Thoracic aorta (tissue), 2 donors: ENCODE results near the gene SLC20A1. TPM values are rescaled to one million over a fixed set of nuclear protein-coding genes. Genes with fewer than 3 reads are reported as not detected.
"Not testable (repeated sequence)": the region's sequence is repeated elsewhere in the genome, so short reads cannot be mapped to it uniquely, and the experiment has no call there.

Experiments
- ATAC-seq: fragments of 150-250 bp; one replicate; pipeline ENCODE4 v1.8.0; 2017; ENCODE audit warnings: low read depth; ENCODE audit not compliant: insufficient number of reproducible peaks, low FRiP score
- DNase-seq: peaks from one replicate; pipeline ENCODE4 v3.0.0-alpha.2; 2020; ENCODE audit warnings: low spot score
- H3K27ac ChIP-seq, 2 donors: fragments of 200-600 bp; sonication (generic); 1 replicate in 1 of 2; 2 replicates in 1 of 2; pipeline ENCODE4 v1.5.1; 2016; ENCODE audit warnings: mild to moderate bottlenecking in 2 of 2, moderate library complexity in 2 of 2
- H3K27me3 ChIP-seq: fragments of 200-600 bp; sonication (generic); replicated peaks from 2 replicates; pipeline ENCODE4 v1.6.0; 2016; ENCODE audit warnings: mild to moderate bottlenecking; ENCODE audit not compliant: insufficient read depth
- H3K36me3 ChIP-seq: fragments of 200-600 bp; sonication (generic); one replicate; pipeline ENCODE4 v1.5.1; 2016
- H3K4me1 ChIP-seq, 2 donors: fragments of 200-600 bp; sonication (generic); 1 replicate in 1 of 2; 2 replicates in 1 of 2; pipeline versions ENCODE4 v1.5.1 to v1.6.0; 2016; ENCODE audit warnings: low read depth in 2 of 2, mild to moderate bottlenecking in 1 of 2; ENCODE audit not compliant: control insufficient read depth in 1 of 2
- H3K4me3 ChIP-seq: fragments of 200-600 bp; sonication (generic); 2 replicates; pipeline ENCODE4 v1.5.1; 2016; ENCODE audit warnings: mild to moderate bottlenecking
- H3K9me3 ChIP-seq: fragments of 200-600 bp; sonication (generic); 2 replicates; pipeline ENCODE4 v1.5.1; 2016
- total RNA-seq, 2 donors: library from RNA; depleted of rRNA; stranded (reverse); fragments of >200 nt; gene quantifications; one replicate each; pipeline versions ENCODE4 v1.1.0 to v1.2.3, GENCODE V29; 2016
- TF ChIP-seq, protein P1 (sequence below): fragments of 200-600 bp; sonication (generic); IDR thresholded peaks from one replicate; pipeline ENCODE4 v1.5.1; 2019; ENCODE audit warnings: antibody characterized with exemption

SLC20A1 gene
- total RNA-seq, 2 donors from 2014 or later: 62.3 to 146 TPM

DNA sequence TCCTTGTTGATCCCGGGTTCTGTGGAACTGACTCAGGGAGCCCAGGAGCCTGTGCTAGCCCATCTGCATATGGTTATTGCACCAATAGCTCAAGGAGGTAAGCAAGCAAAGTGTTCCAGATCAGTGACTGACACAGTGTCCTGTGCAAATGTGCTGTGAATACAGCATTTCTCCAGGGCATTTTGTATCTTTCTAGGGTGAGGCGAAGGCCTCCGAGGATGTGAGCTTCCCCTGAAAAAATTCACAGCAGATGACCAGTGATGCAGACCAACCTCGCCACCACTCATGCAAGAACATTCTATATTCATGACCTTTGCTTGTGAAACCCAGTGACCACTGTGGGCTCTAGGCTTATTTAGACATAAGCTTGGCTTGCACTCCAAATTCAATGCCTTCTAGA lies 59.8 kb downstream of the SLC20A1 start:
- H3K4me3 ChIP-seq: no peak overlapping the region
- ATAC-seq (no peak), DNase-seq (no peak)
- H3K27ac ChIP-seq: no peak overlapping the region
- no peaks in the 10 kb centered on the region for H3K27me3 ChIP-seq
- no peaks in the 10 kb centered on the region for H3K4me1 ChIP-seq
- TF ChIP-seq, protein P1, sequence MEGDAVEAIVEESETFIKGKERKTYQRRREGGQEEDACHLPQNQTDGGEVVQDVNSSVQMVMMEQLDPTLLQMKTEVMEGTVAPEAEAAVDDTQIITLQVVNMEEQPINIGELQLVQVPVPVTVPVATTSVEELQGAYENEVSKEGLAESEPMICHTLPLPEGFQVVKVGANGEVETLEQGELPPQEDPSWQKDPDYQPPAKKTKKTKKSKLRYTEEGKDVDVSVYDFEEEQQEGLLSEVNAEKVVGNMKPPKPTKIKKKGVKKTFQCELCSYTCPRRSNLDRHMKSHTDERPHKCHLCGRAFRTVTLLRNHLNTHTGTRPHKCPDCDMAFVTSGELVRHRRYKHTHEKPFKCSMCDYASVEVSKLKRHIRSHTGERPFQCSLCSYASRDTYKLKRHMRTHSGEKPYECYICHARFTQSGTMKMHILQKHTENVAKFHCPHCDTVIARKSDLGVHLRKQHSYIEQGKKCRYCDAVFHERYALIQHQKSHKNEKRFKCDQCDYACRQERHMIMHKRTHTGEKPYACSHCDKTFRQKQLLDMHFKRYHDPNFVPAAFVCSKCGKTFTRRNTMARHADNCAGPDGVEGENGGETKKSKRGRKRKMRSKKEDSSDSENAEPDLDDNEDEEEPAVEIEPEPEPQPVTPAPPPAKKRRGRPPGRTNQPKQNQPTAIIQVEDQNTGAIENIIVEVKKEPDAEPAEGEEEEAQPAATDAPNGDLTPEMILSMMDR: no peak
- H3K9me3 ChIP-seq: no peaks in the 10 kb centered on the region
- no peaks in the 10 kb centered on the region for H3K36me3 ChIP-seq

DNA sequence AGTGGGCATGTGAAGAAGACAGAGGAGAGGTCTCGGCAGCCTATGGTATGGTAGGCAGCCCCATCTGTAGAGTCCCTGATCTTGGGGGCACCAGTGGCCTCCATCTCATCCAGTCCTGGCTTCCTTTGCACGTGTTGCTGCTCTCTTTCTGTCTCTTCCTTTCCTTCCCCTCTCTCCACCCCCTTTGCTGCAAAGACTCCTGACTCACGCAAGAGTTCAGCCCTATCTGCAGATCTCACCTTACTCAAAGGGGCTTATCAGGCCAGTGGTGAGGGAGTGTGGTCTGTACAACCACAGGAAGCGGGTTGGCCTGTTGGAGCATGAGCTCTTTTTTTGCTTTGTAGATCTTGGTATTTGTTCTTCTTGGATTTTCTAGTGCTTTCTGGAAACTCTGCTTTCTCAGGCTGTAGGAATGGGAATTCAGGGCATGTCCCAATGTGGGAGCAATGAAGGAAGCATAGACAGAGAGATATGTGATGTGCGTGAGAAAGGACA lies 60.5 kb downstream of the SLC20A1 start:
- ATAC-seq (no peak), DNase-seq (no peak)
- Histone ChIP-seq H3K27me3 (no peaks in the 10 kb centered on the region), H3K9me3 (no peaks in the 10 kb centered on the region), H3K36me3 (no peaks in the 10 kb centered on the region), H3K27ac (no peak overlapping the region), H3K4me1 (no peaks in the 10 kb centered on the region), H3K4me3 (no peak overlapping the region)
- TF ChIP-seq, protein P1: no peak

DNA sequence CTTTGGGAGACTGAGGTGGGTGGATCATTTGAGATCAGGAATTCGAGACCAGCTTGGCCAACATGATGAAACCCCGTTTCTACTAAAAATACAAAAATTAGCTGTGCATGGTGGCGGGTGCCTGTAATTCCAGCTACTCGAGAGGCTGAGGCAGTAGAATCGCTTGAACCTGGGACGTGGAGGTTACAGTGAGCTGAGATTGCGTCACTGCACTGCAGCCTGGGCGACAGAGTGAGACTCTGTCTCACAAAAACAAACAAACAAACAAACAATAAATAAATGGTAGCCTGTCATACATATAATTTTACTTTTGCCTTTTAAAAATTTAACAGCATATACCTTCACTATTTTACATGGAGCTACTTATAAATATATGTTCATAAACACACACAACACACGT lies 61.2 kb downstream of the SLC20A1 start:
- H3K4me3 ChIP-seq, H3K4me1 ChIP-seq, H3K27ac ChIP-seq, H3K27me3 ChIP-seq, H3K9me3 ChIP-seq, DNase-seq, H3K36me3 ChIP-seq, ATAC-seq: not testable (repeated sequence)

- TF ChIP-seq, protein P1: no peak
- Histone ChIP-seq H3K27ac (no peak overlapping the region), H3K4me3 (no peak overlapping the region), H3K4me1 (no peaks in the 10 kb centered on the region), H3K9me3 (no peaks in the 10 kb centered on the region), H3K36me3 (no peaks in the 10 kb centered on the region), H3K27me3 (no peaks in the 10 kb centered on the region)
- ATAC-seq: no peak
- DNase-seq: no peak
These were observed 63.2 kb downstream of the SLC20A1 start for GRCh38 chr2:112708968-112709367.

DNA sequence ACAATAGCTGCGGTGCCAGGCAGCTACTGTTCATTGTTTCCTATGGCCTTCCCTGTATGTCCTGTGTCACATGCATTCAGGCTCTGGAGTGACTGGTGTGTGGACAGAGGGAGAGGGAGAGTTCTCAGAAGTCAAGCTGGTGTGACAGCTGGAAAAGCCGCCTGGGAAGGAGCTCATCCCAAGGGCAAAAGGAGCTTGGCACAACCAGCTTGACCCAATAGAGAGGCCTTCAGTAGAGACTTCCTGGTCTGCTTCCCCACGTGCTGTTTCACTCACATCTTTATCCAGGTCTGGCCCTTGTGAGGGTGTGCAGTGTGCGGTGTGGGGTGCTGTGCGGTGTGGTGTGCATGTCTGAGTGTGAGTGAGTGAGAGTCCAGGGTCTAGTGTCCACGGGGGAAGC lies 64.0 kb downstream of the SLC20A1 start:
- Histone ChIP-seq H3K4me1 (no peaks in the 10 kb centered on the region), H3K4me3 (no peak overlapping the region), H3K9me3 (no peaks in the 10 kb centered on the region), H3K36me3 (no peaks in the 10 kb centered on the region), H3K27me3 (no peaks in the 10 kb centered on the region), H3K27ac (no peak overlapping the region)
- TF ChIP-seq, protein P1: no peak
- ATAC-seq (no peak), DNase-seq (no peak)
